H9 (cell line): ENCODE data around the gene HOXA1. TPM values are rescaled to one million over a fixed set of nuclear protein-coding genes. Genes with fewer than 3 reads are reported as not detected.

Source experiments
- DNase-seq: peaks from one replicate; pipeline ENCODE4 v3.0.0-alpha.2; 2017
- H2AFZ ChIP-seq: one replicate; pipeline ENCODE4 v1.6.1; 2013; ENCODE audit warnings: mild to moderate bottlenecking, low read length, control low read depth, moderate library complexity
- H2AK5ac ChIP-seq: 2 replicates; pipeline ENCODE4 v1.6.1; 2013; ENCODE audit warnings: low read length, control low read depth, mixed read lengths; ENCODE audit not compliant: insufficient read length
- H2BK120ac ChIP-seq: one replicate; pipeline ENCODE4 v1.6.1; 2013; ENCODE audit warnings: low read depth, mild to moderate bottlenecking, low read length, control low read depth, inconsistent platforms; ENCODE audit not compliant: poor library complexity, severe bottlenecking
- H2BK12ac ChIP-seq: 2 replicates; pipeline ENCODE4 v1.6.1; 2013; ENCODE audit warnings: low read length, control low read depth, mixed read lengths, low read depth; ENCODE audit not compliant: insufficient read length
- H2BK15ac ChIP-seq: 2 replicates; pipeline ENCODE4 v1.6.1; 2013; ENCODE audit warnings: low read depth, low read length, control low read depth
- H2BK20ac ChIP-seq: one replicate; pipeline ENCODE4 v1.6.1; 2013; ENCODE audit warnings: low read depth, mild to moderate bottlenecking, low read length, control low read depth, inconsistent platforms; ENCODE audit not compliant: poor library complexity, severe bottlenecking
- H2BK5ac ChIP-seq: 2 replicates; pipeline ENCODE4 v1.6.1; 2013; ENCODE audit warnings: low read length, control low read depth, mixed read lengths; ENCODE audit not compliant: insufficient read length
- H3K14ac ChIP-seq: 2 replicates; pipeline ENCODE4 v1.6.1; 2013; ENCODE audit warnings: low read length, control low read depth; ENCODE audit not compliant: insufficient read depth
- H3K18ac ChIP-seq: 2 replicates; pipeline ENCODE4 v1.6.1; 2013; ENCODE audit warnings: low read depth, mild to moderate bottlenecking, mixed read lengths, low read length, control low read depth; ENCODE audit not compliant: insufficient read length
- H3K23ac ChIP-seq: 2 replicates; pipeline ENCODE4 v1.6.1; 2013; ENCODE audit warnings: low read length, control low read depth, mixed read lengths, low read depth; ENCODE audit not compliant: insufficient read length
- H3K23me2 ChIP-seq: 2 replicates; pipeline ENCODE4 v1.6.1; 2013; ENCODE audit warnings: low read depth, mild to moderate bottlenecking, mixed read lengths, low read length, control low read depth; ENCODE audit not compliant: insufficient read length, poor library complexity, severe bottlenecking
- H3K27ac ChIP-seq: 2 replicates; pipeline ENCODE4 v1.5.1; 2013; ENCODE audit warnings: low read length, control low read depth, mixed read lengths, low read depth; ENCODE audit not compliant: insufficient read length
- H3K27me3 ChIP-seq: 2 replicates; pipeline ENCODE4 v1.6.1; 2013; ENCODE audit warnings: low read length, control low read depth, inconsistent platforms; ENCODE audit not compliant: insufficient read depth
- H3K4ac ChIP-seq: 2 replicates; pipeline ENCODE4 v1.6.1; 2013; ENCODE audit warnings: low read depth, mild to moderate bottlenecking, control low read depth, inconsistent platforms, low read length, moderate library complexity
- H3K4me1 ChIP-seq: 2 replicates; pipeline ENCODE4 v1.6.1; 2013; ENCODE audit warnings: low read length, control low read depth, inconsistent platforms; ENCODE audit not compliant: insufficient read depth
- H3K4me2 ChIP-seq: 2 replicates; pipeline ENCODE4 v1.6.1; 2013; ENCODE audit warnings: low read length, control low read depth, mixed read lengths; ENCODE audit not compliant: insufficient read length, insufficient read depth
- H3K56ac ChIP-seq: 2 replicates; pipeline ENCODE4 v1.6.1; 2013; ENCODE audit warnings: low read depth, mild to moderate bottlenecking, mixed read lengths, low read length, control low read depth; ENCODE audit not compliant: insufficient read length
- H3K79me1 ChIP-seq: 2 replicates; pipeline ENCODE4 v1.6.1; 2013; ENCODE audit warnings: low read depth, mild to moderate bottlenecking, moderate library complexity, low read length, control low read depth, inconsistent platforms; ENCODE audit not compliant: insufficient read depth, poor library complexity, severe bottlenecking
- H3K79me2 ChIP-seq: 2 replicates; pipeline ENCODE4 v1.6.1; 2013; ENCODE audit warnings: low read length, control low read depth, inconsistent platforms; ENCODE audit not compliant: insufficient read depth
- H3K9ac ChIP-seq: 2 replicates; pipeline ENCODE4 v1.6.1; 2013; ENCODE audit warnings: low read length, control low read depth, mixed read lengths; ENCODE audit not compliant: insufficient read length; ENCODE audit errors: extremely low read depth
- H3K9me3 ChIP-seq: one replicate; pipeline ENCODE4 v1.6.1; 2013; ENCODE audit warnings: low read depth, low read length, inconsistent platforms; ENCODE audit not compliant: control insufficient read depth
- H3T11ph ChIP-seq: one replicate; pipeline ENCODE4 v1.6.1; 2013; ENCODE audit warnings: mild to moderate bottlenecking, low read length, control low read depth, inconsistent platforms
- H4K20me1 ChIP-seq: one replicate; pipeline ENCODE4 v1.6.1; 2013; ENCODE audit not compliant: control insufficient read depth, insufficient read length, insufficient read depth
- H4K5ac ChIP-seq: 2 replicates; pipeline ENCODE4 v1.6.1; 2013; ENCODE audit warnings: low read depth, mild to moderate bottlenecking, mixed read lengths, low read length, control low read depth; ENCODE audit not compliant: insufficient read length
- H4K8ac ChIP-seq: replicated peaks from 2 replicates; pipeline ENCODE4 v1.6.1; 2013; ENCODE audit warnings: low read length, control low read depth, mixed read lengths, low read depth; ENCODE audit not compliant: insufficient read length
- H4K91ac ChIP-seq: 2 replicates; pipeline ENCODE4 v1.6.1; 2013; ENCODE audit warnings: low read depth, mild to moderate bottlenecking, moderate library complexity, mixed read lengths, low read length, control low read depth; ENCODE audit not compliant: insufficient read length
- H3K27ac Mint-ChIP-seq, 3 experiments: 2 replicates in 2 of 3; 3 replicates in 1 of 3; pipeline ENCODE4 v1.8.0; 2020 to 2021; ENCODE audit warnings: mixed read lengths in 3 of 3, mild to moderate bottlenecking in 1 of 3, moderate library complexity in 1 of 3
- H3K27me3 Mint-ChIP-seq: 2 replicates; pipeline ENCODE4 v1.8.0; 2021; ENCODE audit warnings: low read depth, mild to moderate bottlenecking, moderate library complexity, mixed read lengths
- H3K36me3 Mint-ChIP-seq, 3 experiments: 2 replicates in 2 of 3; 3 replicates in 1 of 3; pipeline ENCODE4 v1.8.0; 2020 to 2021; ENCODE audit warnings: low read depth in 3 of 3, mixed read lengths in 3 of 3; ENCODE audit not compliant: insufficient read depth in 1 of 3
- H3K4me1 Mint-ChIP-seq, 2 experiments: 2 replicates each; pipeline ENCODE4 v1.8.0; 2020; ENCODE audit warnings: mixed read lengths in 2 of 2
- H3K4me3 Mint-ChIP-seq, 2 experiments: 2 replicates in 1 of 2; 3 replicates in 1 of 2; pipeline ENCODE4 v1.8.0; 2020 to 2021; ENCODE audit warnings: mild to moderate bottlenecking in 2 of 2, mixed read lengths in 2 of 2, moderate library complexity in 1 of 2
- H3K9me3 Mint-ChIP-seq, 2 experiments: 2 replicates in 1 of 2; 3 replicates in 1 of 2; pipeline ENCODE4 v1.8.0; 2020; ENCODE audit warnings: mild to moderate bottlenecking in 2 of 2, mixed read lengths in 2 of 2, moderate library complexity in 1 of 2
- WGBS: extraction: QIAGEN DNeasy Blood & Tissue Kit; methylation state at CpG from one replicate; pipeline ENCODE4 v1.1.7; 2013; ENCODE audit warnings: missing lambda C conversion rate, low lambda C conversion rate, mixed read lengths; ENCODE audit not compliant: insufficient read length; ENCODE audit errors: extremely low coverage; 5-methylcytosine and 5-hydroxymethylcytosine counted together
- long read RNA-seq: library from polyadenylated mRNA; unstranded; transcript quantifications from one replicate; pipeline ENCODE4 v2.0.0, GENCODE V29; 2020
- total RNA-seq: library from RNA; stranded (reverse); gene quantifications from 2 replicates; pipeline ENCODE4 v1.2.1, GENCODE V29; 2021
- TF ChIP-seq, protein P1 (sequence below): fragments of 200-600 bp; sonication (generic); conservative IDR thresholded peaks from 3 replicates; pipeline ENCODE4 v1.8.0; 2021; ENCODE audit warnings: antibody characterized with exemption, mild to moderate bottlenecking

HOXA1 gene
- 0.11 TPM in 1 of 2 replicates, not detected in the other for total RNA-seq
- long read RNA-seq = 0 reads

DNA sequence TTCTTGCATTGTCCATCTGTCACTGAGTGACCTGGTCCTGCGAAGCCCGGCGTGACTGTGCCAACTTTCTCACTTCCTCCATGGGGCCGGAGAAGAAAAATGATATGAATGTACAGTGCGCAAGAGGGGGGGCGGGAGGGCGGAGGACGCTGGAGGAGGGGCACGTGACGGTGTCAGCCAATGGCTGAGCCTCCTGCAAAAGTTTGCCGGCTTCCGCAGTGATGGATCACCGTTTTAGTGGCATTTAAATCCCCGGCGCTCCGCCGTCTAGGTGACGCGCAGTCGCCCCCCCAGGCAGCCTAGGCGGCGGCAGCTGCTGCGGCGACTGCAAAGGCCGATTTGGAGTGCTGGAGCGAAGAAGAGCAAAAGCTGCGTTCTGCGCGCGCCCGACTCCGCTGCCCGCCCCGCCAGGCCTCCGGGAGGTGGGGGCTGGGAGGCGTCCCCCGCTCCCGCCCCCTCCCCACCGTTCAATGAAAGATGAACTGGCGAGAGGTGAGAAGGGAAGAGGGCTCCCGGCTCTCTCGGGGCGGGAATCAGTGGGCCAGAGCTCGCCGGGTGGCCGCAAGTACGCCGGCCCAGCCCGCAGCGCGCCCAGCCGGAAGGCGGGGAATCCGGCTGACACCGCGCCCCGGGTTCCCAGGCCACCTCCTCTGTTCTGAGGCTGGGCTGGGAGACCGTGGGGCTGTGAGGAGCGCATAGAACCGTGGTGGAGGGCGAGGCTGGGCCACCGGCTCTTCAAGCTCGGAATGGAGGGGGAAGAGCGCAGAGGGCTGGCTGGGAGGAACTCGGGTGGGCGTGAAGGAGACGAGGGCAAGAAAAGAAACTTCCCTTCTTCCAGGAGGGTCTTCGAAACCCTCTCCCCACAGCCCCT, at the start of gene HOXA1:
TSS of gene HOXA1 (minus strand) at position 104 of the 871 bp plus-strand sequence. CDS start at position 16, 88 bp downstream.
- Histone ChIP-seq H3K14ac (no peak within 1 kb of the TSS), H2BK15ac (no peak within 1 kb of the TSS), H4K5ac (no peak within 1 kb of the TSS), H2BK20ac (no peak within 1 kb of the TSS), H3K9me3 (no peaks in the 10 kb centered on the region), H3K79me2 (no peaks in the 10 kb centered on the region), H3T11ph (no peak within 1 kb of the TSS), H3K9ac (no peak within 1 kb of the TSS), H3K23ac (no peak within 1 kb of the TSS), H2AK5ac (no peak within 1 kb of the TSS), H3K27me3 (peaks cover 88% of the 10 kb centered on the region), H3K4ac (no peak within 1 kb of the TSS), H3K4me1 (peaks cover 5% of the 10 kb centered on the region; the same call in 1 of the 2 replicates), H4K8ac (no peak within 1 kb of the TSS), H2AFZ (no peak within 1 kb of the TSS), H2BK5ac (no peak within 1 kb of the TSS), H2BK12ac (no peak within 1 kb of the TSS), H4K20me1 (peaks cover 2% of the 10 kb centered on the region), H3K4me2 (peak within 1 kb of the TSS; percentile 28), H2BK120ac (no peak within 1 kb of the TSS), H3K23me2 (peaks cover 7% of the 10 kb centered on the region), H4K91ac (no peak within 1 kb of the TSS), H3K18ac (no peak within 1 kb of the TSS), H3K56ac (no peak within 1 kb of the TSS), H3K27ac (no peak within 1 kb of the TSS), H3K79me1 (no peaks in the 10 kb centered on the region)
- TF ChIP-seq, protein P1, sequence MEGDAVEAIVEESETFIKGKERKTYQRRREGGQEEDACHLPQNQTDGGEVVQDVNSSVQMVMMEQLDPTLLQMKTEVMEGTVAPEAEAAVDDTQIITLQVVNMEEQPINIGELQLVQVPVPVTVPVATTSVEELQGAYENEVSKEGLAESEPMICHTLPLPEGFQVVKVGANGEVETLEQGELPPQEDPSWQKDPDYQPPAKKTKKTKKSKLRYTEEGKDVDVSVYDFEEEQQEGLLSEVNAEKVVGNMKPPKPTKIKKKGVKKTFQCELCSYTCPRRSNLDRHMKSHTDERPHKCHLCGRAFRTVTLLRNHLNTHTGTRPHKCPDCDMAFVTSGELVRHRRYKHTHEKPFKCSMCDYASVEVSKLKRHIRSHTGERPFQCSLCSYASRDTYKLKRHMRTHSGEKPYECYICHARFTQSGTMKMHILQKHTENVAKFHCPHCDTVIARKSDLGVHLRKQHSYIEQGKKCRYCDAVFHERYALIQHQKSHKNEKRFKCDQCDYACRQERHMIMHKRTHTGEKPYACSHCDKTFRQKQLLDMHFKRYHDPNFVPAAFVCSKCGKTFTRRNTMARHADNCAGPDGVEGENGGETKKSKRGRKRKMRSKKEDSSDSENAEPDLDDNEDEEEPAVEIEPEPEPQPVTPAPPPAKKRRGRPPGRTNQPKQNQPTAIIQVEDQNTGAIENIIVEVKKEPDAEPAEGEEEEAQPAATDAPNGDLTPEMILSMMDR = no peak
- Mint-ChIP-seq H3K36me3 (no peaks in the 10 kb centered on the region), H3K27ac (no peak within 1 kb of the TSS; a peak in 1 of 7 replicates), H3K4me3 (peak within 1 kb of the TSS; percentile 61 to 86), H3K27me3 (peaks cover 100% of the 10 kb centered on the region), H3K4me1 (peaks cover 48 to 64% of the 10 kb centered on the region in 2 experiments), H3K9me3 (peaks cover 2 to 33% of the 10 kb centered on the region in 2 experiments; a peak in 4 of 5 replicates)
- WGBS = no CpG with 5 or more reads among the region's 68 CpGs
- peak; percentile 89 for DNase-seq
